IMR-90 (cell line): ENCODE data around the gene TRIM27. TPM values are rescaled to one million over a fixed set of nuclear protein-coding genes. Genes with fewer than 3 reads are reported as not detected.

ENCODE experiments used
- ATAC-seq: fragments of 200-7000 bp; cut with Tn5 transposase; 2 replicates; pipeline ENCODE4 v1.9.1; 2020; ENCODE audit warnings: low read depth, mild to moderate bottlenecking, moderate library complexity
- BruUV-seq: library from RNA; stranded (reverse); fragments of 400-500 nt; replicated peaks from 2 replicates; lab custom pipeline; 2021; lab: Mats Ljungman, UMichigan
- CTCF ChIA-PET: fragments of 300-600 bp; formaldehyde crosslinking; extraction: SDS; loops from one replicate; lab custom pipeline; 2021; ENCODE audit warnings: antibody characterized with exemption; lab: Yijun Ruan, JAX
- POLR2A ChIA-PET: fragments of 300-600 bp; sonication (Branson Sonifier 250); formaldehyde crosslinking; loops from one replicate; lab custom pipeline; 2022; ENCODE audit warnings: antibody characterized with exemption; ENCODE audit not compliant: unreplicated experiment; lab: Charles Lee
- DNase-seq: peaks from one replicate; pipeline ENCODE4 v3.0.0; 2013
- H2AFZ ChIP-seq: replicated peaks from 2 replicates; pipeline ENCODE3; 2013; ENCODE audit warnings: low read length, mild to moderate bottlenecking; ENCODE audit not compliant: poor library complexity
- H2AK5ac ChIP-seq: 2 replicates; pipeline ENCODE4 v1.6.1; 2013; ENCODE audit warnings: low read depth, low read length, inconsistent platforms
- H2AK9ac ChIP-seq: replicated peaks from 2 replicates; pipeline ENCODE3; 2013; ENCODE audit warnings: mild to moderate bottlenecking, low read depth, low read length, moderate library complexity; ENCODE audit not compliant: poor library complexity
- H2BK120ac ChIP-seq: 2 replicates; pipeline ENCODE4 v1.6.1; 2013; ENCODE audit warnings: low read depth, low read length, inconsistent platforms
- H2BK15ac ChIP-seq: 3 replicates; pipeline ENCODE4 v1.6.1; 2013; ENCODE audit warnings: low read depth, low read length, inconsistent platforms
- H2BK20ac ChIP-seq: 2 replicates; pipeline ENCODE4 v1.6.1; 2013; ENCODE audit warnings: low read depth, mild to moderate bottlenecking, inconsistent platforms, low read length, moderate library complexity
- H2BK5ac ChIP-seq: 2 replicates; pipeline ENCODE4 v1.6.1; 2013; ENCODE audit warnings: mild to moderate bottlenecking, low read depth, low read length, inconsistent platforms; ENCODE audit not compliant: poor library complexity, severe bottlenecking
- H3K14ac ChIP-seq: replicated peaks from 2 replicates; pipeline ENCODE4 v1.6.1; 2013; ENCODE audit warnings: low read depth, low read length, inconsistent platforms
- H3K18ac ChIP-seq: 2 replicates; pipeline ENCODE4 v1.6.1; 2013; ENCODE audit warnings: low read depth, low read length, control low read depth
- H3K23ac ChIP-seq: 2 replicates; pipeline ENCODE4 v1.6.1; 2013; ENCODE audit warnings: low read depth, low read length, inconsistent platforms
- H3K27ac ChIP-seq: 2 replicates; pipeline ENCODE4 v1.5.1; 2013; ENCODE audit warnings: mild to moderate bottlenecking, control low read depth, low read length; ENCODE audit not compliant: insufficient read depth
- H3K27me3 ChIP-seq: 2 replicates; pipeline ENCODE4 v1.6.1; 2013; ENCODE audit warnings: low read length; ENCODE audit not compliant: control insufficient read depth, insufficient read depth
- H3K36me3 ChIP-seq: 2 replicates; pipeline ENCODE4 v1.6.1; 2013; ENCODE audit warnings: low read length, mixed read lengths; ENCODE audit not compliant: control insufficient read depth, insufficient read depth
- H3K4ac ChIP-seq: 2 replicates; pipeline ENCODE4 v1.6.1; 2013; ENCODE audit warnings: low read depth, low read length, inconsistent platforms
- H3K4me1 ChIP-seq: 2 replicates; pipeline ENCODE4 v1.6.1; 2013; ENCODE audit warnings: low read length, mixed read lengths; ENCODE audit not compliant: control insufficient read depth, insufficient read depth
- H3K4me2 ChIP-seq: 2 replicates; pipeline ENCODE4 v1.6.1; 2013; ENCODE audit warnings: low read depth, mild to moderate bottlenecking, control low read depth, low read length, moderate library complexity
- H3K4me3 ChIP-seq: 2 replicates; pipeline ENCODE4 v1.5.1; 2013; ENCODE audit warnings: low read depth, mild to moderate bottlenecking, control low read depth, low read length, moderate library complexity; ENCODE audit not compliant: insufficient read depth
- H3K56ac ChIP-seq: 2 replicates; pipeline ENCODE4 v1.6.1; 2013; ENCODE audit warnings: low read length, inconsistent platforms; ENCODE audit not compliant: insufficient read depth; ENCODE audit errors: extremely low read depth
- H3K79me1 ChIP-seq, 2 experiments: 2 replicates each; pipeline ENCODE4 v1.6.1; 2013; ENCODE audit warnings: low read length in 2 of 2, inconsistent platforms in 1 of 2, low read depth in 1 of 2
- H3K9ac ChIP-seq: 2 replicates; pipeline ENCODE4 v1.6.1; 2013; ENCODE audit warnings: low read depth, low read length, control low read depth
- H3K9me1 ChIP-seq: 2 replicates; pipeline ENCODE4 v1.6.1; 2013; ENCODE audit warnings: low read length, inconsistent platforms; ENCODE audit not compliant: insufficient read depth
- H3K9me3 ChIP-seq: 2 replicates; pipeline ENCODE4 v1.6.1; 2013; ENCODE audit warnings: low read length; ENCODE audit not compliant: control insufficient read depth, insufficient read depth
- H4K20me1 ChIP-seq: 2 replicates; pipeline ENCODE4 v1.6.1; 2013; ENCODE audit warnings: low read length, inconsistent platforms; ENCODE audit not compliant: insufficient read depth
- H4K5ac ChIP-seq: 2 replicates; pipeline ENCODE4 v1.6.1; 2013; ENCODE audit warnings: mild to moderate bottlenecking, low read depth, low read length, control low read depth
- H4K8ac ChIP-seq, 2 experiments: 2 replicates each; pipeline ENCODE4 v1.6.1; 2013; ENCODE audit warnings: low read depth in 2 of 2, low read length in 2 of 2, control low read depth in 1 of 2, inconsistent platforms in 1 of 2
- H4K91ac ChIP-seq: 2 replicates; pipeline ENCODE4 v1.6.1; 2013; ENCODE audit warnings: low read depth, low read length, inconsistent platforms; ENCODE audit not compliant: insufficient read depth
- CHD1 ChIP-seq: IDR thresholded peaks from 2 replicates; pipeline ENCODE4 v1.6.1; 2012; ENCODE audit warnings: low read depth, low read length, improper control_type of control experiment
- FOS ChIP-seq: fragments of 150-350 bp; IDR thresholded peaks from 2 replicates; pipeline ENCODE4 v1.6.1; 2016; ENCODE audit warnings: low read depth, low read length
- MAZ ChIP-seq: IDR thresholded peaks from 2 replicates; pipeline ENCODE4 v1.6.1; 2012; ENCODE audit warnings: low read depth, mild to moderate bottlenecking, low read length, improper control_type of control experiment, moderate library complexity, borderline replicate concordance
- RCOR1 ChIP-seq: IDR thresholded peaks from 2 replicates; pipeline ENCODE4 v1.6.1; 2012; ENCODE audit warnings: mild to moderate bottlenecking, low read length, improper control_type of control experiment; ENCODE audit not compliant: insufficient replicate concordance
- SMC3 ChIP-seq: fragments of 150-350 bp; IDR thresholded peaks from 2 replicates; pipeline ENCODE4 v1.6.1; 2016; ENCODE audit warnings: low read depth, mild to moderate bottlenecking, antibody characterized with exemption, low read length, moderate library complexity
- USF2 ChIP-seq: fragments of 150-350 bp; IDR thresholded peaks from 2 replicates; pipeline ENCODE4 v1.6.1; 2017; ENCODE audit warnings: mild to moderate bottlenecking, antibody characterized with exemption, low read length, low read depth
- WGBS, 2 experiments: methylation state at CpG; one replicate each; pipeline versions ENCODE4 v1.1.5 to v1.1.7; 2013; ENCODE audit warnings: missing lambda C conversion rate in 2 of 2; ENCODE audit not compliant: insufficient read length in 1 of 2; ENCODE audit errors: extremely low coverage in 2 of 2; 5-methylcytosine and 5-hydroxymethylcytosine counted together
- dilution Hi-C: fragments of 300-500 bp; cut with HindIII; formaldehyde crosslinking; loops from one replicate; pipeline ENCODE4 v1.14.3; 2018; ENCODE audit warnings: low sequenced_read_pairs; ENCODE audit not compliant: unreplicated experiment
- in situ Hi-C: fragments of 300-500 bp; cut with MboI; formaldehyde crosslinking; loops from 3 replicates; pipeline ENCODE4 v1.14.3; 2019; ENCODE audit warnings: low sequenced_read_pairs, inconsistent platforms, mixed read lengths
- intact Hi-C: fragments of 100-400 bp; cut with micrococcal nuclease; formaldehyde crosslinking; loops from 2 replicates; pipeline ENCODE4 v1.10.0; 2022
- polyA plus RNA-seq, 3 experiments: library from polyadenylated mRNA; depleted of rRNA; stranded (reverse); fragments of >200 nt; gene quantifications; 2 replicates each; pipeline ENCODE4 v1.2.3, GENCODE V29; 2012; ENCODE audit warnings: low replicate concordance in 1 of 3
- total RNA-seq: library from RNA; depleted of rRNA; stranded (reverse); fragments of >200 nt; gene quantifications from 2 replicates; pipeline ENCODE4 v1.2.3, GENCODE V29; 2012

The TRIM27 gene
- total and polyA plus RNA-seq, 2 of the 4 experiments (the other 2 are of a cell fraction): 44.4 to 48.0 TPM

- Histone ChIP-seq H3K9me3 (no peaks in the 10 kb centered on the region), H3K27ac (0 out of 2 replicates have a peak overlapping the region, but pooled peaks have one; percentile 23), H2BK15ac (no peak overlapping the region), H4K8ac (peak overlapping the region in 1 of 2 experiments; percentile 53; a peak in 1 of 4 replicates), H3K9ac (peak overlapping the region; percentile 80), H3K79me1 (no peaks in the 10 kb centered on the region), H2AFZ (peak overlapping the region; percentile 94), H3K4ac (no peak overlapping the region), H3K18ac (peak overlapping the region; percentile 35), H2BK5ac (peak overlapping the region; percentile 14), H2BK120ac (no peak overlapping the region), H4K5ac (peak overlapping the region; percentile 32; the same call in 1 of the 2 replicates), H3K4me2 (peak overlapping the region; percentile 79), H3K9me1 (no peaks in the 10 kb centered on the region), H2AK5ac (no peak overlapping the region), H2BK20ac (0 out of 2 replicates have a peak overlapping the region, but pooled peaks have one; percentile 15), H3K23ac (no peak overlapping the region), H2AK9ac (no peak overlapping the region), H3K27me3 (peaks cover 3% of the 10 kb centered on the region; the same call in 1 of the 2 replicates), H3K14ac (peak overlapping the region; percentile 63; the same call in 1 of the 2 replicates), H3K4me1 (no peaks in the 10 kb centered on the region), H4K91ac (no peak overlapping the region), H3K36me3 (no peaks in the 10 kb centered on the region), H3K4me3 (peak overlapping the region; percentile 81), H3K56ac (no peak overlapping the region; the same call in 1 of the 2 replicates), H4K20me1 (no peaks in the 10 kb centered on the region)
- 1% methylated on average over 14 of the region's 28 CpGs; no CpG with 5 or more reads in 1 of the 2 experiments for WGBS, 2 experiments
- dilution Hi-C loops (no loop called here), in situ Hi-C loops (no loop called here), intact Hi-C loops (loop anchor here (1.0 to 5.0 kb wide), 3 partner anchors 18 to 101 kb away; no protein-coding TSS in a partner anchor)
- ATAC-seq: peak; percentile 98
- peak; percentile 75 for DNase-seq
- ChIA-PET POLR2A (no interaction called here), CTCF (interaction anchor here (1.2 kb wide), 1 partner anchor 14 kb away, joined by 3 read pairs; no protein-coding TSS in a partner anchor)
- TF ChIP-seq SMC3: no peak
- no peak for TF ChIP-seq RCOR1
- peak; percentile 39; the same call in 1 of the 2 replicates for TF ChIP-seq CHD1
- TF ChIP-seq USF2: no peak
- peak; percentile 77; the same call in 1 of the 2 replicates for TF ChIP-seq MAZ
- peak; percentile 69 for TF ChIP-seq FOS
- BruUV-seq: no TSS peak
Observed at GRCh38 chr6:28880894-28881780, 42.6 kb downstream of the TRIM27 start.
